ENCODE measurements around the gene PRR11.
A peak's percentile ranks its signal among the peaks of the same experiment; 100 is the strongest.

The PRR11 gene

DNA sequence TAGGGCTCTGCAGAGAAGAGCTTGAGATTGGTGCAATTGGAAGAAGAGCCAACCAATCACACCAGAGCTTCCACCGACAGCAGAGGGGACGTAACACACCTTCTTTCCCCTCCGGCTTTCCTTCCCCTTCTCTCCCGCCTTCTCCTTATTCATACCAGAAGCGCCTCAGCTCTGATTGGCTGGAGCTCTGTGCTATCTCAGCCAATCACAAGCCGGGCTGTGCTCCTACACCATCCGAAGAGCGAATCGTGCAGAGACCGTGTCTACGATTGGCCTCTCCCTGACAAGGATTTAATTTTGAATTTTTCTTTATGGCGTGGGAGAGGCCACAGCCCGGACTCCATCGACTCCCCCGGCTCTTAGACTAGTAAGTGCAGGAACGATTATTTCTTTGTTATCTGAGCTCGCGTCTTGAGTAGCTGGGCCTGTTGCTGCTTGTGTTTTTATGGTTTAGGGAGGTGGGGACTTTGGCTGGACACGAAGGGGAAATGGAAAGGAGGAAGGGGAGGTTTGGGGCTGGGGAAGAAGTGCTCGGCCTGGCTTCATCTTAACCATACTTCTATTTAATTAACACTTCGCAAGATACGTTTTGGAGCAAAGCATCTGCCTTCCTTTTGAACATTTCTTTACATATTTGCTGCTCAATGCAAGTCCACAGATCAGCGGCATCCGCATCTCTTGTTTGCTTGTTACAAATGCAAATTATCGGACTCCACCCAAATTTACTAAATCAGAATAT is at the start of gene PRR11:
PRR11 (plus strand) TSS at position 308 of the 739 bp plus-strand sequence. CDS start 14,007 bp downstream, outside the sequence.
- TF ChIP-seq, protein P1, sequence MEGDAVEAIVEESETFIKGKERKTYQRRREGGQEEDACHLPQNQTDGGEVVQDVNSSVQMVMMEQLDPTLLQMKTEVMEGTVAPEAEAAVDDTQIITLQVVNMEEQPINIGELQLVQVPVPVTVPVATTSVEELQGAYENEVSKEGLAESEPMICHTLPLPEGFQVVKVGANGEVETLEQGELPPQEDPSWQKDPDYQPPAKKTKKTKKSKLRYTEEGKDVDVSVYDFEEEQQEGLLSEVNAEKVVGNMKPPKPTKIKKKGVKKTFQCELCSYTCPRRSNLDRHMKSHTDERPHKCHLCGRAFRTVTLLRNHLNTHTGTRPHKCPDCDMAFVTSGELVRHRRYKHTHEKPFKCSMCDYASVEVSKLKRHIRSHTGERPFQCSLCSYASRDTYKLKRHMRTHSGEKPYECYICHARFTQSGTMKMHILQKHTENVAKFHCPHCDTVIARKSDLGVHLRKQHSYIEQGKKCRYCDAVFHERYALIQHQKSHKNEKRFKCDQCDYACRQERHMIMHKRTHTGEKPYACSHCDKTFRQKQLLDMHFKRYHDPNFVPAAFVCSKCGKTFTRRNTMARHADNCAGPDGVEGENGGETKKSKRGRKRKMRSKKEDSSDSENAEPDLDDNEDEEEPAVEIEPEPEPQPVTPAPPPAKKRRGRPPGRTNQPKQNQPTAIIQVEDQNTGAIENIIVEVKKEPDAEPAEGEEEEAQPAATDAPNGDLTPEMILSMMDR (IDR thresholded peaks at IDR 0.05; ENCODE audit: low read depth, low read length), result no peak

DNA sequence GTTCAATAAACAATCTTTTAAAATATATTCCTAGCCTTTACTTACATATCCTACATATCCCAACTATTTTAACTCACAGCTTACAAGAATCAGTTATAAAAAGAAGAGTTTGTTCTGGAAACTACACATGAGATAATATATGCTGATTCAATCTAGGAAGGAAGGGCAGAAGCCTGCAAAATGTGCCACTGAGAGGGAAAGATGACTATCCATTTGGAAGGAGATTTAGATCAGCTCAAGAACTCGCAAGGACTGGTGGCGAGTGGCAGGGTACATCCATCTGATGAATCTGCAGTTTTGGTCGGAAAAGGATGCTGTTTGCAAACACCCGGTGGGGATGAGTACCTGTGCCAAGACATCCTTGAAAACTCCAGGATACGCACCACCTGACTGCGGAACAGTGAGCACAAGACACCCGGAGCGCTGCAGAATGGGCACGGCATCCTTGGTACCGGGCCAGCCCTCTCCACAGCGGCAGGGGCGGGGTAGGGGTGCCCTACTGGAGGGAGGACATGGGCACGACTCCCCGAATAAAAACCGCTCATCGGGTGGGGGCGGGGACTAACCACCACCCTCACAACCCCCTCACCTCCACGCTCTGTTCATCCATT is 49.6 kb upstream of the PRR11 start:
- peak overlapping the region; percentile 93 for H3K4me3 ChIP-seq (ENCODE audit: low read depth, low read length)
- TF ChIP-seq, protein P1 (IDR thresholded peaks at IDR 0.05; ENCODE audit: low read depth, low read length), result no peak

More for the DNA sequence above, at the start of gene PRR11:
- H3K4me3 ChIP-seq (ENCODE audit: low read depth, low read length), result peak within 1 kb of the TSS; percentile 79

DNA sequence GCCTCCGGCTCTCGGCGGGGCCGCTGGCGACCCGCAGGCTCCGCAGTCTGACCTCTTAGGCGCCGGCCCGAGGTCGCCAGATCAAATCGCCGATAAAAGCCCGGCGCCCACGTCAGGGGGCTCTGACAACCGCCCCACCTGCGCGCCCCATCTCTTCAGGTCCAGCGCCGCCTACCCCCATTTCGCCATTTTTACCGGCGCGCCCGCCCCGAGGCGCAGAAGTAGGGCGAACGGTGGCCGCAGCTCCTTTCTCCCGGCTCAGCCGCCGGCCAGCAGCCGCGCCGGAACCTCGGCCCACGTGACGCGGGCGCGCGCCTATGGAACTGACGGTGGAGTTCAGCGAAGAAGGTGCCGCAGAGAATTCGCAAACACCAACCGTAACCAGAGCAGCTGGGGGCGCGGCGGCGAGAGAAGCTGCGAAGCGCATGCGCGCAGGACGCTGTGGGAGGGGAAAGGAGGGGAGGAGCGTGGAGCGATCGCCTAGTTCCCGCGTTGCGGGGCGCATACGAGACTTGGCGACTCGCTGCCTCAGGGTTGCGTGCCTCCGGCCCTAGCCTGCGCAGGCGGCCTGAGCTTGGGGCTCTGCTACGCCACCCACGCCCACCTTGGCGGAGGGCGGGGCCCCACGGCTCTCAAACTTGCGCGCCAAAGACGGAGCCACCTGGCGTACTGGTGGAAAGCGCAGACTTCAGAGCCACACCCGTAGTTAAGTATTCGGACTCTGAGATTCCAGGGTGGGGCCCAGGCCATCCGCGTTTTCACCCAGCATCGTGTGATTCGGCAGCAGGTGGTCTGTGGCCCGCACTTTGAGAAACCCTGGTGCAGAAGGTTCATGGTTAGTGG is 48.9 kb upstream of the PRR11 start, which contains the start of gene TRIM37:
TRIM37 (minus strand) TSS at position 418 of the 843 bp plus-strand sequence. CDS start 419 bp downstream, outside the sequence.
- TF ChIP-seq, protein P1 (IDR thresholded peaks at IDR 0.05; ENCODE audit: low read depth, low read length), result no peak
- peak within 1 kb of the TSS; percentile 93 for H3K4me3 ChIP-seq (ENCODE audit: low read depth, low read length)

DNA sequence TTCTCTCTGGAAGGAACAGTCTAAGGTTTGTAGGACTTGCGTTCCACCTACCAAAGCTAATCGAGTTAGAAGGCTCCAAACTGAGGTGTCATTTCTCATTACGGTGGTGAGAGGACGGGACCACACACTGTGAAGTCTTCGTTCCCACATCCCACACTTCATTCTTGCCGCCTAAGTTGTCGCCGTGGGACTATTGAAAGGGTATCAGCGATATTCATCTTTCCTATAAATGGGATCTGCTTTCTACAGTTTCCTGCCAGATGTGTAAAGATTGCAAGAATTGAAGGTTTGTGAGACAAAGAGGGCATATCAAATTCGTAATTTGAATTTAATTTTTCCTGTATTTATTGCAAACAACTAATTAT is 48.3 kb upstream of the PRR11 start:
- TF ChIP-seq, protein P1 (IDR thresholded peaks at IDR 0.05; ENCODE audit: low read depth, low read length), result no peak
- peak overlapping the region; percentile 93 for H3K4me3 ChIP-seq (ENCODE audit: low read depth, low read length)

DNA sequence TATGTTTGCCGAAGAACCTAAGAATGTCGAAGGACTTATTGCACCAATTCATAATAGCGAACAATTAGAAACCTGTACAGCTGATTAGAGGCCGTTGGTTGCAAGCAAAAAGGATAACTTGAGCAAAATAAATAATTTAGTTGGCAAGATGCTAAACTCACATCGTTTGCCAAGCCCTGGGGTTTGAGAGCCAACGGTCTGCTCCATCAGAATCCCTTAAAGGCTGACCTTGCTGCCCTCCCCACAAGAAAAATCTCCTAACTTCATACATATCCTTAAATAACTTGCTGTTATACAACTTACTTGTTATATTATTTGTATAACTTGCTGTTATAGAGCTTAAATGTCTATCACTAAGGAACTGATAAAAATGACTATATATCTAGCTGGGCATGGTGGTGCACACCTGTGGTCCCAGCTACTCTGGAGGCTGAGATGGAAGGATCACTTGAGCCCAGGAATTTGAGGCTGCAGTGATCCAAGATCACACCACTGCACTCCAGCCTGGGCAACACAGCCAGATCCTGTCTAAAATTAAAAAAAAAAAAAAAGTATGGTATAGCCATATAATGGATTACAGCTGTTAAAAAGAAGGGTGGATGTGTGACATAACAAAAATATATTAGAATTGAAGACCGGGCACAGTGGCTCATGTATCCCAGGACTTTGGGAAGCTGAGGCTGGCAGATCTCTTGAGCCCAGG is 47.0 kb upstream of the PRR11 start:
- no peak overlapping the region for H3K4me3 ChIP-seq (ENCODE audit: low read depth, low read length)
- TF ChIP-seq, protein P1 (IDR thresholded peaks at IDR 0.05; ENCODE audit: low read depth, low read length), result no peak

DNA sequence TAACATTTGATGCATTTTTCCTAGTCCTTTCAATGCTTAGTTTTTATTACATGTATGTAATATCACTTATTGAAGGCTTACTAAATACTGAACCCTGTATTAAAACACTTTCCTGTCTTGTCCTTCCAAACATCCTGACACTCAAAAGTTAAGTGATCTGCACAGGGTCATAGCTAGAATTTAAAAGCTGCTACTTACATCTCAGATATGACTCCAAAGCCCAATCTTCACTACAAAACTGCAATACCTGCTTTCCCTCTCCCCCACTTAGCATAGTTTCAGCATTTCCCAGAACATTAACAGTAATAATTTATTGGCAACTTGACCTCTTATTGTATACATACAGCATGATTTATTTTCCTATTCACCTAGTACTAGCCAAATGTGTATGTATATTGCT is 44.6 kb upstream of the PRR11 start:
- TF ChIP-seq, protein P1 (IDR thresholded peaks at IDR 0.05; ENCODE audit: low read depth, low read length), result no peak
- H3K4me3 ChIP-seq (ENCODE audit: low read depth, low read length), result no peak overlapping the region

Measured in WI38 (cell line).